H1 (cell line): ENCODE data around the gene CTAGE1. TPM values are rescaled to one million over a fixed set of nuclear protein-coding genes. Genes with fewer than 3 reads are reported as not detected.

Experiments
- CTCF ChIA-PET: fragments of 300-600 bp; sonication (Branson Sonifier 250); formaldehyde crosslinking; loops from one replicate; lab custom pipeline; 2021; ENCODE audit not compliant: partially characterized antibody; lab: Charles Lee
- POLR2A ChIA-PET: fragments of 300-600 bp; sonication (Branson Sonifier 250); formaldehyde crosslinking; loops from one replicate; lab custom pipeline; 2021; ENCODE audit warnings: inconsistent platforms; ENCODE audit not compliant: partially characterized antibody; lab: Charles Lee
- DNase-seq, 2 experiments: peaks; one replicate each; pipeline versions ENCODE4 v3.0.0 to v3.0.0-alpha.2; 2010 to 2022; ENCODE audit warnings: low spot score in 2 of 2, low read depth in 1 of 2, mixed read lengths in 1 of 2
- FAIRE-seq: peaks from 2 replicates; lab custom pipeline; 2011; peaks lifted over from hg19 to GRCh38; lab: Jason Lieb, UNC
- H2AFZ ChIP-seq: 2 replicates; pipeline ENCODE4 v1.8.1; 2012; ENCODE audit warnings: low read length, inconsistent platforms
- H2AK5ac ChIP-seq: 2 replicates; pipeline ENCODE4 v1.6.1; 2013; ENCODE audit warnings: low read depth, low read length
- H2BK120ac ChIP-seq: replicated peaks from 2 replicates; pipeline ENCODE3; 2013; ENCODE audit warnings: low read depth, low read length, inconsistent platforms
- H2BK12ac ChIP-seq: 2 replicates; pipeline ENCODE4 v1.6.1; 2013; ENCODE audit warnings: low read depth, low read length
- H2BK15ac ChIP-seq: 2 replicates; pipeline ENCODE4 v1.6.1; 2013; ENCODE audit warnings: low read length
- H2BK20ac ChIP-seq: 2 replicates; pipeline ENCODE4 v1.6.1; 2013; ENCODE audit warnings: low read length
- H2BK5ac ChIP-seq: 2 replicates; pipeline ENCODE4 v1.6.1; 2013; ENCODE audit warnings: low read depth, low read length
- H3K14ac ChIP-seq: 2 replicates; pipeline ENCODE4 v1.6.1; 2013; ENCODE audit warnings: inconsistent platforms; ENCODE audit not compliant: insufficient read length
- H3K18ac ChIP-seq: 2 replicates; pipeline ENCODE4 v1.6.1; 2013; ENCODE audit warnings: low read length; ENCODE audit errors: extremely low read depth
- H3K23ac ChIP-seq: 2 replicates; pipeline ENCODE4 v1.6.1; 2013; ENCODE audit warnings: inconsistent platforms; ENCODE audit not compliant: insufficient read length
- H3K23me2 ChIP-seq: 2 replicates; pipeline ENCODE4 v1.6.1; 2013; ENCODE audit warnings: low read depth, low read length
- H3K27ac ChIP-seq: 2 replicates; pipeline ENCODE4 v1.6.1; 2011; ENCODE audit warnings: low read depth, low read length, inconsistent platforms
- H3K27me3 ChIP-seq, 4 experiments: replicated peaks in 1 of 4; 1 replicate in 1 of 4; 2 replicates in 3 of 4; pipeline versions ENCODE4 v1.6.1 to v1.8.1; 2011 to 2013; ENCODE audit warnings: low read length in 3 of 4, mild to moderate bottlenecking in 3 of 4, inconsistent platforms in 2 of 4, mixed read lengths in 2 of 4, moderate library complexity in 1 of 4; ENCODE audit not compliant: control insufficient read depth in 3 of 4, insufficient read depth in 3 of 4; ENCODE audit errors: extremely low read depth in 1 of 4
- H3K36me3 ChIP-seq, 4 experiments: 2 replicates each; pipeline versions ENCODE4 v1.6.1 to v1.8.1; 2011 to 2013; ENCODE audit warnings: mild to moderate bottlenecking in 4 of 4, low read length in 3 of 4, moderate library complexity in 2 of 4, control low read depth in 1 of 4, inconsistent platforms in 1 of 4; ENCODE audit not compliant: insufficient read depth in 4 of 4, control insufficient read depth in 2 of 4
- H3K4ac ChIP-seq: replicated peaks from 2 replicates; pipeline ENCODE3; 2013; ENCODE audit warnings: low read length, low read depth, mixed read lengths, inconsistent platforms; ENCODE audit not compliant: insufficient read length
- H3K4me1 ChIP-seq, 4 experiments: replicated peaks in 1 of 4; 1 replicate in 1 of 4; 2 replicates in 3 of 4; pipeline versions ENCODE4 v1.6.1 to v1.8.1; 2011 to 2013; ENCODE audit warnings: low read length in 3 of 4, inconsistent platforms in 2 of 4, mixed read lengths in 1 of 4; ENCODE audit not compliant: insufficient read depth in 4 of 4, control insufficient read depth in 3 of 4
- H3K4me2 ChIP-seq, 2 experiments: 2 replicates each; pipeline versions ENCODE4 v1.6.1 to v1.8.1; 2011 to 2013; ENCODE audit warnings: low read depth in 2 of 2, low read length in 2 of 2, control low read depth in 1 of 2, inconsistent platforms in 1 of 2, mild to moderate bottlenecking in 1 of 2; ENCODE audit not compliant: insufficient read depth in 1 of 2
- H3K4me3 ChIP-seq, 4 experiments: fragments of 200-600, 300-600 bp in 1 of 4; sonication (generic), shearing (Covaris generic), sonication (Bioruptor Twin) in 1 of 4; 2 replicates each; pipeline versions ENCODE4 v1.5.1 to v1.8.1; 2011 to 2016; ENCODE audit warnings: low read length in 4 of 4, low read depth in 3 of 4, control low read depth in 2 of 4, inconsistent platforms in 2 of 4, mild to moderate bottlenecking in 2 of 4, mixed read lengths in 1 of 4, moderate library complexity in 1 of 4; ENCODE audit not compliant: insufficient read depth in 2 of 4; ENCODE audit errors: extremely low read depth in 1 of 4
- H3K56ac ChIP-seq: replicated peaks from 2 replicates; pipeline ENCODE3; 2013; ENCODE audit warnings: low read depth, mild to moderate bottlenecking, mixed read lengths, low read length, inconsistent platforms; ENCODE audit not compliant: insufficient read length
- H3K79me1 ChIP-seq: 2 replicates; pipeline ENCODE4 v1.6.1; 2013; ENCODE audit warnings: low read depth, low read length, control low read depth
- H3K79me2 ChIP-seq, 2 experiments: 2 replicates each; pipeline versions ENCODE4 v1.6.1 to v1.8.1; 2012 to 2013; ENCODE audit warnings: low read length in 2 of 2, mild to moderate bottlenecking in 2 of 2, inconsistent platforms in 1 of 2; ENCODE audit not compliant: insufficient read depth in 2 of 2, control insufficient read depth in 1 of 2
- H3K9ac ChIP-seq, 4 experiments: replicated peaks in 1 of 4; 1 replicate in 1 of 4; 2 replicates in 3 of 4; pipeline versions ENCODE4 v1.6.1 to v1.8.1; 2011 to 2013; ENCODE audit warnings: low read depth in 3 of 4, low read length in 3 of 4, control low read depth in 2 of 4, mild to moderate bottlenecking in 2 of 4, moderate library complexity in 2 of 4, inconsistent platforms in 1 of 4; ENCODE audit errors: extremely low read depth in 1 of 4
- H3K9me3 ChIP-seq, 2 experiments: 2 replicates each; pipeline versions ENCODE4 v1.6.1 to v1.8.1; 2012 to 2013; ENCODE audit warnings: mild to moderate bottlenecking in 2 of 2, moderate library complexity in 2 of 2, control low read depth in 1 of 2, inconsistent platforms in 1 of 2, low read depth in 1 of 2, low read length in 1 of 2, mixed read lengths in 1 of 2; ENCODE audit not compliant: insufficient read depth in 2 of 2
- H4K20me1 ChIP-seq, 2 experiments: replicated peaks in 1 of 2; 2 replicates each; pipeline versions ENCODE3 to v1.8.1; 2011 to 2013; ENCODE audit warnings: inconsistent platforms in 2 of 2, low read length in 2 of 2, mild to moderate bottlenecking in 1 of 2; ENCODE audit not compliant: insufficient read depth in 2 of 2, control insufficient read depth in 1 of 2
- H4K5ac ChIP-seq: 2 replicates; pipeline ENCODE4 v1.6.1; 2013; ENCODE audit warnings: low read length, low read depth, mixed read lengths, inconsistent platforms; ENCODE audit not compliant: insufficient read length
- H4K8ac ChIP-seq: 2 replicates; pipeline ENCODE4 v1.8.0; 2013; ENCODE audit warnings: mild to moderate bottlenecking, moderate library complexity, low read length, inconsistent platforms; ENCODE audit not compliant: insufficient read depth; ENCODE audit errors: extremely low read depth
- H4K91ac ChIP-seq: replicated peaks from 2 replicates; pipeline ENCODE3; 2013; ENCODE audit warnings: low read length, mixed read lengths, inconsistent platforms; ENCODE audit not compliant: insufficient read length
- CBX5 ChIP-seq: fragments of 300-800, 300-1000 bp; sonication (generic); IDR thresholded peaks from 2 replicates; pipeline ENCODE4 v1.7.1; 2016; ENCODE audit warnings: antibody characterized with exemption, low read length, low read depth
- EGR1 ChIP-seq: IDR thresholded peaks from 2 replicates; pipeline ENCODE4 v1.6.1; 2011; ENCODE audit warnings: low read depth, low read length, borderline replicate concordance
- JUN ChIP-seq: IDR thresholded peaks from 2 replicates; pipeline ENCODE4 v1.6.1; 2011; ENCODE audit warnings: low read depth, mild to moderate bottlenecking, improper control_type of control experiment, low read length
- MAFK ChIP-seq: IDR thresholded peaks from 2 replicates; pipeline ENCODE4 v1.6.1; 2012; ENCODE audit warnings: low read depth, mild to moderate bottlenecking, improper control_type of control experiment, low read length
- WGBS, 2 experiments: shearing (Covaris generic) in 1 of 2; methylation state at CpG; one replicate each; pipeline versions ENCODE4 v1.1.6 to v1.1.7; 2013 to 2015; ENCODE audit warnings: low lambda C conversion rate in 2 of 2, mixed read lengths in 2 of 2, inconsistent platforms in 1 of 2, low coverage in 1 of 2, missing lambda C conversion rate in 1 of 2; ENCODE audit not compliant: insufficient replicate concordance in 2 of 2, insufficient coverage in 1 of 2, insufficient read length in 1 of 2; ENCODE audit errors: extremely low coverage in 1 of 2, missing lambda C conversion rate in 1 of 2; 5-methylcytosine and 5-hydroxymethylcytosine counted together
- polyA plus RNA-seq, 7 experiments: library from polyadenylated mRNA; depleted of rRNA in 3 of 7; stranded (reverse) in 5 of 7; unstranded in 2 of 7; fragments of >200 nt in 5 of 7; fragments of 200-250 nt in 2 of 7; gene quantifications; 1 replicate in 5 of 7; 2 replicates in 1 of 7; 4 replicates in 1 of 7; pipeline versions ENCODE4 v1.2.1 to v1.2.3, GENCODE V29; 2011 to 2013; ENCODE audit warnings: missing spikeins in 2 of 7, mixed read lengths in 2 of 7
- total RNA-seq: library from RNA; stranded (reverse); fragmentation: NEBNext Ultra II Directional; extraction: Animal tissue kit (Norgen Biotek cat#: 25700); gene quantifications from 2 replicates; pipeline ENCODE4 v1.2.1, GENCODE V29; 2021
- TF ChIP-seq, protein P1 (sequence below): IDR thresholded peaks from 2 replicates; pipeline ENCODE4 v1.6.1; 2012; ENCODE audit warnings: inconsistent platforms

CTAGE1 gene
- total and polyA plus RNA-seq, 2 of the 8 experiments (the other 6 are each of a cell fraction or from before 2014, with no cell fraction given), result not detected

DNA sequence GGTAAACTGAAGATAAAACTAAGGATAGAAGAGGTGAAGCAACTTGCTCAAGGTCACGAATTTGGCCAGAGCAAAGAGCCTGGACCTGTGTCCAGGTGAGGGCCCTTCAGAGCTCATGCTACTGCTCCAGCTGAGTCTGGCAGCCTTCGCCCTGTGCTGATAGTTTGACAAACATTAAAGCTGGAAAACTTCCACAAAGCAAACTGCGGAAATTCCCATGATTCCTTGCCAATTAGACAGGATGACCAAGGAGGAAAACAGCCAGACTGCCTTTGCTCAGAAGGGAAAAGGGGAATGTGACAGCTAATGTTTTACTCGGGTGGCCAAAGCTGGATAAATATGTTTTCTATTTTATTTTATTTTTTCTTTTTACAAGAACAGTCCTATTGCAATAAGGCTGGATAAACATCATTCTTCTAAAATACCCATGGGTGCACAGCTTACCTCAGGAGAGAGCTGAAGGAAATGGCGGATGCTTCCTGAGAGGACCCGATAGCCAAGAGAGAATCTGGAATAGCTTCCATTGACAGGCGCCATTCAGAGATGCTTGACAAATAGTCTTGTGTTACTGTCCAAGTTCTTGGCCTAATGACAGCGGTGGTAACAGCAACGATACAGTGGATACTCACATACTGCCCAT, 5.3 kb upstream of the CTAGE1 start:
- H3K79me2 ChIP-seq, result no peaks in the 10 kb centered on the region
- H4K20me1 ChIP-seq, result peaks cover 0 to 4% of the 10 kb centered on the region in 2 experiments
- FAIRE-seq (no peak), DNase-seq (no peak)
- WGBS, 2 experiments, result 84% methylated on average over 9 of the region's 9 CpGs; no CpG with 5 or more reads in 1 of the 2 experiments
- H3K4me1 ChIP-seq, result no peaks in the 10 kb centered on the region
- no peak overlapping the region for H4K5ac ChIP-seq
- H3K27ac ChIP-seq, result no peak overlapping the region
- no peak overlapping the region for H3K14ac ChIP-seq
- H3K4me2 ChIP-seq, result no peak overlapping the region
- H2BK20ac ChIP-seq, result no peak overlapping the region
- H3K23ac ChIP-seq, result no peak overlapping the region
- H2BK15ac ChIP-seq, result no peak overlapping the region
- H3K79me1 ChIP-seq, result no peaks in the 10 kb centered on the region
- no peak overlapping the region for H3K9ac ChIP-seq
- TF ChIP-seq JUN (no peak), MAFK (no peak), EGR1 (no peak), CBX5 (no peak)
- TF ChIP-seq, protein P1, sequence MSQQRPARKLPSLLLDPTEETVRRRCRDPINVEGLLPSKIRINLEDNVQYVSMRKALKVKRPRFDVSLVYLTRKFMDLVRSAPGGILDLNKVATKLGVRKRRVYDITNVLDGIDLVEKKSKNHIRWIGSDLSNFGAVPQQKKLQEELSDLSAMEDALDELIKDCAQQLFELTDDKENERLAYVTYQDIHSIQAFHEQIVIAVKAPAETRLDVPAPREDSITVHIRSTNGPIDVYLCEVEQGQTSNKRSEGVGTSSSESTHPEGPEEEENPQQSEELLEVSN, result no peak
- no peak overlapping the region for H3K18ac ChIP-seq
- ChIA-PET POLR2A (no interaction called here), CTCF (interaction anchor here (1.2 to 3.4 kb wide), 3 partner anchors 12 to 69 kb away, joined by 3 to 10 read pairs (median 6); no protein-coding TSS in a partner anchor)
- no peak overlapping the region for H3K4ac ChIP-seq
- no peak overlapping the region for H2BK5ac ChIP-seq
- no peak overlapping the region for H4K91ac ChIP-seq
- no peaks in the 10 kb centered on the region for H3K9me3 ChIP-seq
- H3K56ac ChIP-seq, result no peak overlapping the region
- no peak overlapping the region for H3K4me3 ChIP-seq
- no peak overlapping the region for H2AK5ac ChIP-seq
- no peak overlapping the region for H2AFZ ChIP-seq
- no peaks in the 10 kb centered on the region for H3K27me3 ChIP-seq
- H3K23me2 ChIP-seq, result no peaks in the 10 kb centered on the region; the same call in 1 of the 2 replicates
- H4K8ac ChIP-seq, result no peak overlapping the region
- H2BK12ac ChIP-seq, result no peak overlapping the region
- no peak overlapping the region for H2BK120ac ChIP-seq
- no peaks in the 10 kb centered on the region for H3K36me3 ChIP-seq
